ENCODE measurements around the gene ZSWIM7.

DNA sequence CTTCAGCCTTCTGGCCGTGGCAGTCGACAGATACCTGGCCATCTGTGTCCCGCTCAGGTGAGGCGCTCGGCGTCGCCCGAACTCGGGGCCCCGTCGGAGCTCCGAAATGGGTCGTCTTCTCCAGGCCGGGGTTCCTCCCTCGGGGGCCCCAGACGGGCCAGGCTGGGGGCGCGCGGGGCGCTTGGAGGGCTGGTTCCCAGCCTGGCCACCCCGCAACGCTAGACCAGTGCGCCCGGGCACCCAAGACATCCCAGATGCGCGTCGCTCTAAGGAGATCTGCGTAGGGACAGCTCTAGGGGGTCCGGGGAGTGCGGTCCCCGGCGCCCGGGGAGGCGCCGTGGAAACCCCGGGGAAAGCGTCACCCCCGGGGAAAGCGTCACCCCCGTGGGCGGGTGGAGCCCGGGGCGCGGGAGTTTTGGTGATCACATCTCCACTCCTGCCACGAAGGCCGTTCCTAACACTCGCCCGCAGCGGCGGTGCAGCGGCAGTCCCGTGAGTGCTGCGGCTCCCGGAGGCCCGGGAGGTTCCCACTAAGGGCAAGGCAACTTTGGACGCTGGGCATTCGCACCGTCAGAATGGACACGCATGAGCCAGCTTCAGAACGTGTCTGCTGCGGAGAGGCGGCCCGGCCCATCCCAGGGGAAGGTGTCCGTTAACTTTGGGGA, 53.8 kb downstream of the ZSWIM7 start:
- TF ChIP-seq, protein P1, sequence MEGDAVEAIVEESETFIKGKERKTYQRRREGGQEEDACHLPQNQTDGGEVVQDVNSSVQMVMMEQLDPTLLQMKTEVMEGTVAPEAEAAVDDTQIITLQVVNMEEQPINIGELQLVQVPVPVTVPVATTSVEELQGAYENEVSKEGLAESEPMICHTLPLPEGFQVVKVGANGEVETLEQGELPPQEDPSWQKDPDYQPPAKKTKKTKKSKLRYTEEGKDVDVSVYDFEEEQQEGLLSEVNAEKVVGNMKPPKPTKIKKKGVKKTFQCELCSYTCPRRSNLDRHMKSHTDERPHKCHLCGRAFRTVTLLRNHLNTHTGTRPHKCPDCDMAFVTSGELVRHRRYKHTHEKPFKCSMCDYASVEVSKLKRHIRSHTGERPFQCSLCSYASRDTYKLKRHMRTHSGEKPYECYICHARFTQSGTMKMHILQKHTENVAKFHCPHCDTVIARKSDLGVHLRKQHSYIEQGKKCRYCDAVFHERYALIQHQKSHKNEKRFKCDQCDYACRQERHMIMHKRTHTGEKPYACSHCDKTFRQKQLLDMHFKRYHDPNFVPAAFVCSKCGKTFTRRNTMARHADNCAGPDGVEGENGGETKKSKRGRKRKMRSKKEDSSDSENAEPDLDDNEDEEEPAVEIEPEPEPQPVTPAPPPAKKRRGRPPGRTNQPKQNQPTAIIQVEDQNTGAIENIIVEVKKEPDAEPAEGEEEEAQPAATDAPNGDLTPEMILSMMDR (IDR thresholded peaks at IDR 0.05), result no peak
- TF ChIP-seq POLR2AphosphoS5 (IDR thresholded peaks at IDR 0.05), result no peak

Data from upper lobe of left lung (tissue), 4 donors.